H9 (cell line): ENCODE measurements around the gene PLEKHG2. TPM values are rescaled to one million over a fixed set of nuclear protein-coding genes. Genes with fewer than 3 reads are reported as not detected.

ENCODE experiments used
- DNase-seq: peaks from one replicate; pipeline ENCODE4 v3.0.0-alpha.2; 2017
- H2AFZ ChIP-seq: one replicate; pipeline ENCODE4 v1.6.1; 2013; ENCODE audit warnings: mild to moderate bottlenecking, low read length, control low read depth, moderate library complexity
- H2AK5ac ChIP-seq: 2 replicates; pipeline ENCODE4 v1.6.1; 2013; ENCODE audit warnings: low read length, control low read depth, mixed read lengths; ENCODE audit not compliant: insufficient read length
- H2BK120ac ChIP-seq: one replicate; pipeline ENCODE4 v1.6.1; 2013; ENCODE audit warnings: low read depth, mild to moderate bottlenecking, low read length, control low read depth, inconsistent platforms; ENCODE audit not compliant: poor library complexity, severe bottlenecking
- H2BK12ac ChIP-seq: 2 replicates; pipeline ENCODE4 v1.6.1; 2013; ENCODE audit warnings: low read length, control low read depth, mixed read lengths, low read depth; ENCODE audit not compliant: insufficient read length
- H2BK15ac ChIP-seq: 2 replicates; pipeline ENCODE4 v1.6.1; 2013; ENCODE audit warnings: low read depth, low read length, control low read depth
- H2BK20ac ChIP-seq: one replicate; pipeline ENCODE4 v1.6.1; 2013; ENCODE audit warnings: low read depth, mild to moderate bottlenecking, low read length, control low read depth, inconsistent platforms; ENCODE audit not compliant: poor library complexity, severe bottlenecking
- H2BK5ac ChIP-seq: 2 replicates; pipeline ENCODE4 v1.6.1; 2013; ENCODE audit warnings: low read length, control low read depth, mixed read lengths; ENCODE audit not compliant: insufficient read length
- H3K14ac ChIP-seq: 2 replicates; pipeline ENCODE4 v1.6.1; 2013; ENCODE audit warnings: low read length, control low read depth; ENCODE audit not compliant: insufficient read depth
- H3K18ac ChIP-seq: 2 replicates; pipeline ENCODE4 v1.6.1; 2013; ENCODE audit warnings: low read depth, mild to moderate bottlenecking, mixed read lengths, low read length, control low read depth; ENCODE audit not compliant: insufficient read length
- H3K23ac ChIP-seq: 2 replicates; pipeline ENCODE4 v1.6.1; 2013; ENCODE audit warnings: low read length, control low read depth, mixed read lengths, low read depth; ENCODE audit not compliant: insufficient read length
- H3K23me2 ChIP-seq: 2 replicates; pipeline ENCODE4 v1.6.1; 2013; ENCODE audit warnings: low read depth, mild to moderate bottlenecking, mixed read lengths, low read length, control low read depth; ENCODE audit not compliant: insufficient read length, poor library complexity, severe bottlenecking
- H3K27ac ChIP-seq: 2 replicates; pipeline ENCODE4 v1.5.1; 2013; ENCODE audit warnings: low read length, control low read depth, mixed read lengths, low read depth; ENCODE audit not compliant: insufficient read length
- H3K27me3 ChIP-seq: 2 replicates; pipeline ENCODE4 v1.6.1; 2013; ENCODE audit warnings: low read length, control low read depth, inconsistent platforms; ENCODE audit not compliant: insufficient read depth
- H3K4ac ChIP-seq: 2 replicates; pipeline ENCODE4 v1.6.1; 2013; ENCODE audit warnings: low read depth, mild to moderate bottlenecking, control low read depth, inconsistent platforms, low read length, moderate library complexity
- H3K4me1 ChIP-seq: 2 replicates; pipeline ENCODE4 v1.6.1; 2013; ENCODE audit warnings: low read length, control low read depth, inconsistent platforms; ENCODE audit not compliant: insufficient read depth
- H3K4me2 ChIP-seq: 2 replicates; pipeline ENCODE4 v1.6.1; 2013; ENCODE audit warnings: low read length, control low read depth, mixed read lengths; ENCODE audit not compliant: insufficient read length, insufficient read depth
- H3K56ac ChIP-seq: 2 replicates; pipeline ENCODE4 v1.6.1; 2013; ENCODE audit warnings: low read depth, mild to moderate bottlenecking, mixed read lengths, low read length, control low read depth; ENCODE audit not compliant: insufficient read length
- H3K79me1 ChIP-seq: 2 replicates; pipeline ENCODE4 v1.6.1; 2013; ENCODE audit warnings: low read depth, mild to moderate bottlenecking, moderate library complexity, low read length, control low read depth, inconsistent platforms; ENCODE audit not compliant: insufficient read depth, poor library complexity, severe bottlenecking
- H3K79me2 ChIP-seq: 2 replicates; pipeline ENCODE4 v1.6.1; 2013; ENCODE audit warnings: low read length, control low read depth, inconsistent platforms; ENCODE audit not compliant: insufficient read depth
- H3K9ac ChIP-seq: 2 replicates; pipeline ENCODE4 v1.6.1; 2013; ENCODE audit warnings: low read length, control low read depth, mixed read lengths; ENCODE audit not compliant: insufficient read length; ENCODE audit errors: extremely low read depth
- H3K9me3 ChIP-seq: one replicate; pipeline ENCODE4 v1.6.1; 2013; ENCODE audit warnings: low read depth, low read length, inconsistent platforms; ENCODE audit not compliant: control insufficient read depth
- H3T11ph ChIP-seq: one replicate; pipeline ENCODE4 v1.6.1; 2013; ENCODE audit warnings: mild to moderate bottlenecking, low read length, control low read depth, inconsistent platforms
- H4K20me1 ChIP-seq: one replicate; pipeline ENCODE4 v1.6.1; 2013; ENCODE audit not compliant: control insufficient read depth, insufficient read length, insufficient read depth
- H4K5ac ChIP-seq: 2 replicates; pipeline ENCODE4 v1.6.1; 2013; ENCODE audit warnings: low read depth, mild to moderate bottlenecking, mixed read lengths, low read length, control low read depth; ENCODE audit not compliant: insufficient read length
- H4K8ac ChIP-seq: replicated peaks from 2 replicates; pipeline ENCODE4 v1.6.1; 2013; ENCODE audit warnings: low read length, control low read depth, mixed read lengths, low read depth; ENCODE audit not compliant: insufficient read length
- H4K91ac ChIP-seq: 2 replicates; pipeline ENCODE4 v1.6.1; 2013; ENCODE audit warnings: low read depth, mild to moderate bottlenecking, moderate library complexity, mixed read lengths, low read length, control low read depth; ENCODE audit not compliant: insufficient read length
- H3K27ac Mint-ChIP-seq, 3 experiments: 2 replicates in 2 of 3; 3 replicates in 1 of 3; pipeline ENCODE4 v1.8.0; 2020 to 2021; ENCODE audit warnings: mixed read lengths in 3 of 3, mild to moderate bottlenecking in 1 of 3, moderate library complexity in 1 of 3
- H3K27me3 Mint-ChIP-seq: 2 replicates; pipeline ENCODE4 v1.8.0; 2021; ENCODE audit warnings: low read depth, mild to moderate bottlenecking, moderate library complexity, mixed read lengths
- H3K36me3 Mint-ChIP-seq, 3 experiments: 2 replicates in 2 of 3; 3 replicates in 1 of 3; pipeline ENCODE4 v1.8.0; 2020 to 2021; ENCODE audit warnings: low read depth in 3 of 3, mixed read lengths in 3 of 3; ENCODE audit not compliant: insufficient read depth in 1 of 3
- H3K4me1 Mint-ChIP-seq, 2 experiments: 2 replicates each; pipeline ENCODE4 v1.8.0; 2020; ENCODE audit warnings: mixed read lengths in 2 of 2
- H3K4me3 Mint-ChIP-seq, 2 experiments: 2 replicates in 1 of 2; 3 replicates in 1 of 2; pipeline ENCODE4 v1.8.0; 2020 to 2021; ENCODE audit warnings: mild to moderate bottlenecking in 2 of 2, mixed read lengths in 2 of 2, moderate library complexity in 1 of 2
- H3K9me3 Mint-ChIP-seq, 2 experiments: 2 replicates in 1 of 2; 3 replicates in 1 of 2; pipeline ENCODE4 v1.8.0; 2020; ENCODE audit warnings: mild to moderate bottlenecking in 2 of 2, mixed read lengths in 2 of 2, moderate library complexity in 1 of 2
- WGBS: extraction: QIAGEN DNeasy Blood & Tissue Kit; methylation state at CpG from one replicate; pipeline ENCODE4 v1.1.7; 2013; ENCODE audit warnings: missing lambda C conversion rate, low lambda C conversion rate, mixed read lengths; ENCODE audit not compliant: insufficient read length; ENCODE audit errors: extremely low coverage; 5-methylcytosine and 5-hydroxymethylcytosine counted together
- total RNA-seq: library from RNA; stranded (reverse); gene quantifications from 2 replicates; pipeline ENCODE4 v1.2.1, GENCODE V29; 2021
- TF ChIP-seq, protein P1 (sequence below): fragments of 200-600 bp; sonication (generic); conservative IDR thresholded peaks from 3 replicates; pipeline ENCODE4 v1.8.0; 2021; ENCODE audit warnings: antibody characterized with exemption, mild to moderate bottlenecking

Gene PLEKHG2
- total RNA-seq, 1 experiment from 2014 or later = 167 TPM

DNA sequence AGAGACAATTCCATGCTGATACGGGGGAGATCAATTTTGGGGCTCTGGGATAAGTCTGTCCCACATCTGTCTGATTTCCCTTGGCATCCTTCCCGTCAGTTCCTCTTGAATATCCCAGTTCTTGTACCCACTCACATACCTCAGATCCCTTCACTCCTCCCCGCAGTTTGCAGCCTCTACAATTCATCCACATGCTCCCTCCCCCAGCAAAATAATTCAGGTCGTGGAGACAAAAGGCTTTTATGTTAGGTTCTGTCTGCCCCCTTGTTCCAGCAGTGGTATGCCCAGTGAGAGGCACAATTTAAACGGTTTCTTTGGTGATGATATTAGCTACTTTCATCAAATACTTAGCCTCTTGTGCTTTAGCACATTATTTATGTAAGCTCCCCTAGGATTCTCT lies 13.7 kb downstream of the PLEKHG2 start:
- H3K9me3 Mint-ChIP-seq = no peaks in the 10 kb centered on the region
- Histone ChIP-seq H3K18ac (no peak overlapping the region), H3K27me3 (no peaks in the 10 kb centered on the region), H4K20me1 (no peaks in the 10 kb centered on the region), H3K14ac (no peak overlapping the region), H3T11ph (no peak overlapping the region), H2BK12ac (no peak overlapping the region), H3K9me3 (no peaks in the 10 kb centered on the region), H2BK120ac (no peak overlapping the region), H2BK15ac (no peak overlapping the region), H4K5ac (no peak overlapping the region), H3K23me2 (no peaks in the 10 kb centered on the region), H3K79me2 (no peaks in the 10 kb centered on the region), H2AK5ac (no peak overlapping the region), H2BK5ac (no peak overlapping the region), H4K8ac (no peak overlapping the region), H3K9ac (no peak overlapping the region), H3K23ac (no peak overlapping the region), H3K56ac (no peak overlapping the region), H4K91ac (no peak overlapping the region), H3K79me1 (no peaks in the 10 kb centered on the region), H3K27ac (no peak overlapping the region), H3K4me1 (peaks cover 7% of the 10 kb centered on the region; the same call in 1 of the 2 replicates), H2BK20ac (no peak overlapping the region), H3K4ac (no peak overlapping the region), H2AFZ (no peak overlapping the region), H3K4me2 (no peak overlapping the region)
- no peak overlapping the region for H3K4me3 Mint-ChIP-seq
- H3K27me3 Mint-ChIP-seq = no peaks in the 10 kb centered on the region
- H3K4me1 Mint-ChIP-seq = peaks cover 35 to 40% of the 10 kb centered on the region in 2 experiments
- WGBS = no CpG with 5 or more reads among the region's 5 CpGs
- no peak for DNase-seq
- H3K27ac Mint-ChIP-seq = peak overlapping the region; percentile 13 to 68 (median 32); a peak in 5 of 7 replicates
- TF ChIP-seq, protein P1, sequence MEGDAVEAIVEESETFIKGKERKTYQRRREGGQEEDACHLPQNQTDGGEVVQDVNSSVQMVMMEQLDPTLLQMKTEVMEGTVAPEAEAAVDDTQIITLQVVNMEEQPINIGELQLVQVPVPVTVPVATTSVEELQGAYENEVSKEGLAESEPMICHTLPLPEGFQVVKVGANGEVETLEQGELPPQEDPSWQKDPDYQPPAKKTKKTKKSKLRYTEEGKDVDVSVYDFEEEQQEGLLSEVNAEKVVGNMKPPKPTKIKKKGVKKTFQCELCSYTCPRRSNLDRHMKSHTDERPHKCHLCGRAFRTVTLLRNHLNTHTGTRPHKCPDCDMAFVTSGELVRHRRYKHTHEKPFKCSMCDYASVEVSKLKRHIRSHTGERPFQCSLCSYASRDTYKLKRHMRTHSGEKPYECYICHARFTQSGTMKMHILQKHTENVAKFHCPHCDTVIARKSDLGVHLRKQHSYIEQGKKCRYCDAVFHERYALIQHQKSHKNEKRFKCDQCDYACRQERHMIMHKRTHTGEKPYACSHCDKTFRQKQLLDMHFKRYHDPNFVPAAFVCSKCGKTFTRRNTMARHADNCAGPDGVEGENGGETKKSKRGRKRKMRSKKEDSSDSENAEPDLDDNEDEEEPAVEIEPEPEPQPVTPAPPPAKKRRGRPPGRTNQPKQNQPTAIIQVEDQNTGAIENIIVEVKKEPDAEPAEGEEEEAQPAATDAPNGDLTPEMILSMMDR = no peak
- peaks cover 23 to 49% (median 40%) of the 10 kb centered on the region in 3 experiments for H3K36me3 Mint-ChIP-seq
